HG03159 (cell line): ENCODE data around the gene KCNA2.

ENCODE experiments used
- ATAC-seq: cut with Tn5 transposase; IDR thresholded peaks from one replicate; pipeline ENCODE4 v1.9.1; 2021; ENCODE audit warnings: mild to moderate bottlenecking, moderate library complexity; ENCODE audit not compliant: unreplicated experiment

Gene KCNA2

DNA sequence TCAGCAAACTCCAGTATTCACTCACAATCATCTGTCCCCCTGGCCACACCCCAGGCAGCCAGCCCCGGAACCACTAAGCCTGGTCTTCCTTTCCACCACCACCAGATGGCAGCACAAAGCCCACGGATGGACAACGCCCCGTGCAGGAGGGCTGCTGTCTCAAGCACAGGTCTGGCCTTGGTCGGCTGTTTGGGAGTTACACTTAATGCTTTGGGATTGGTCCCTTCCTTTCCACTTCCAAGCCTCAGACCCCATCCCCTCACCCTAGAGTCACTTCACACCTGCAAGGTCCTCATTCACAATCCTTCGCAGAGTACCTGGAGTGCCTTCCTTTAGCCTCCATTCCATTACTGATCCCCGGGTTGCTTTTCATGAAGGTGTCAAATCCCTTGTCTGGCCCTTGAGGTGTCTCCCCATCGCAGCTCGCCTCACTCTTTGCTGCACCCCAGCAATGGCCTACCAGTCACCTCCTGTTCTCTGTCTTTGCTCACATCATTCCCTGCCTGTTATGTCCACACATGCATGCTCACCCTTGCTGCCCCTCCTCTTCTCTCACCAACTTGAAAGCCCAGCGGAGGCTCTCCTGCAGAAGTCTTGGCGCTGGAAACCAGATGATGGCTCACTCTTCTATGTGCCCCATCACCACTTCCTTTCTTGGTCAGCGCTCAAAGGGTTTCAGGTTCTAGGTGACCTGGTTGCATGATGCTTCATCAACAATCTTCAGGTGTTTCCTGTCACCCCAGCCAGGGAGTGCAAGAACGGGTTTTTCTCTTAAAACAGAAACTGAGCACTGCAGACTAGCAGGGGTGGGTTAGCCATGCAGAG lies 24.9 kb upstream of the KCNA2 start:
- ATAC-seq, result peak; percentile 48

DNA sequence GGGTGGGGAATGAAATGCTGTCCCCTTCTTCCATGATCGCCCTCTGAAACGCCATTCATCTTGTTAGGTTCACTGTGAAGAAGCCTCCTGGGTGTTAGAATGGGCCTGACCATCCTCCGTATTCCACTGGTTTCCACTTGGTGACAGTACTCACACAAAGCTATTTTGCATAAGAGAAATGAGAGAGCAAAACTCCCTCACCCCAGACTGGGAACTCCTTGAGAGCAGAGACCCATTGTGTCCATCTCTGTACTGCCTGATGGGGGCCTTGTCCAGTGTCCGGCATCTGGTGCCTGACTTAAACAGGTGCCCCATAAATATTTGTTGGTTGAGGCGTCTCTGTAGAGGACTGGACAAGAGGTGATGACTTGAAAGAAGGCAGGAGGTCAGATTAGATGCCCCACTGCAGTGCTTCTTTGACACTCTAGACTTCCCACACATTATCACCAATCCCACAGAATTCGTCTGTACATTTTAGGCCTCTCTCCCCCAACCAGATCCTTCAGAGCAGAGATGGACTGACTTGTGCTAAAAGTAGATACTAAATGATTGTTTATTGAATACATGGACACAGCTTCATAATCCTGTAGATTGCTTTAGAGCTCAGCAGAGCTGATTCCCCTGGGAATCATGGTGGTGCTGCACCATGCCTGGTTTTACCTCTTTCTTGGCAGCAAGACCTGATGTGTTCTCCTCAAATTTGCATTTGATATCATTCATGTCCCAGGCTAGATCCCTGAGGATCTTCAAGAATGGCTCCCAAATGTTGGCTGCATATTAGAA lies 22.4 kb upstream of the KCNA2 start:
- ATAC-seq, result no peak

DNA sequence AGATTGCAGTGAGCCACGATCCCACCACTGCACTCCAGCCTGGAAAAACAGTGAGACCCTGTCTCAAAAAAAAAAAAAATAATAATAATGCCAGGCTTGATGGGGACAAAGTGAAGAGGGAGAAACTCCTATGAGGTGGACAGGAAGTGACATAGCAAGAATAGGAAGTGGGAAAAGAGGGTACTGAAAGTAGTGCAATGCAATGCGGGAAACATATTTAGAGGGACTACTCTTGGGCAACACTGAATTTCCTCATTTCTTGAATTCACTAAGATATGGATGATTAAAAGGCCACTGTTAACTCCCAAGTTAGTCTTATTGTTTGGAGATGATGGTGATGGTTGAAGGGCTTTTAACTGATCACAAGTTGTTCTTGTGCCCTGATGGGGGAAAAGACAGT lies 21.6 kb upstream of the KCNA2 start:
- ATAC-seq, result no peak

DNA sequence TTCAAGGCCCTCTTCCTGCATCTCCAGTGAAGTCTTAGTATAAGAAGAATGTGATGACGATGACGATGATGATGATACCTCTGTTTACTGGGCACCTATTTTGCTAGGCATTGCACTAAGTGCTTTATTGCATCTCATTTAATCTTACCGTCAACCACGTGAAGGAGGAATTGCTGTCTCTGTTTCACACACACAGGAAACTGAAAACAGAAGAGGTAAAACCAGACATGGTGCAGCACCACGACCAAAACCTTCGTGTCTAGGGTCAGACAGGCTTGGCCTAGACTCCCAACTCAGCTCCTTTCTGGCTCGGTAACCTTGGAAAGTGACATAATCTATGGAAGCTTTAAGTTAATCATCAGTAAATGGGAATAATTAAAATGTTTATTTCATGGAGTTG lies 20.7 kb upstream of the KCNA2 start:
- no peak for ATAC-seq

DNA sequence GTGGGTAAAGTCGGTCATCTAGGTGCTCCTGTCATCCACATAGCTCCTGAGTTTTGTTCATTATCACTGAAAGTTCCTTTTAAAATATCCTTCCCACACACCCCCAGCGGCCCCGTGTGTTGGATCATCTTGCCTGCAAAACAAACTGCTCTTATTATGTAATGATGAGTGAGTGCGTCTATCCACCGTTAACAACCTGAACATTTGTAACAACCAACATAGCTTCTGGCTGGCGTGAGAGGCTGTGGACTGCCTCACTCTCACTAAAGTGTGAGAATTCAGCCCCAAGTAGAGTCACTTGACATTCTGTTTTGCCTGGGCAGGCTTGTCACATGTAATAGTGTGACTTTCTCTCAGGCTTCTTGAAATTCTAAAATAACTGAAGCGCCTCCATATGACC lies 14.5 kb upstream of the KCNA2 start:
- no peak for ATAC-seq

DNA sequence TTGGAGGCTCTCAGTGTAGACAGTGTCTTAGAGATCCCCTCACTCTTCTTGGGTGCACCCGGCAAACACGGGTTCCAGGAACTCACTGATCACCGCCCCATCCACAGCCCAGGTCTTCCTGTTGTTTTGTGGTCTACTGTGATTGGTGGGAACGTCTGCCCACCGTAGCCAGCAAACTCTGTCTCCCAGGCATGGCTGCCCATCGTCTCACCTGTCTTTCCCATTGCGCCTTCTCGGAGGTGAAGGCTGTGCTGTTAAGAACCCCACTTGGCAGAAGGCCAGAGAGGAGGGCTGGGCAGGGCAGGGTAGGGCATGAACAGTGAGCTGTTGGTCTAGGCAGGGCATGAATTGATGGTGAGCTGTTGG lies 14.1 kb upstream of the KCNA2 start:
- no peak for ATAC-seq

DNA sequence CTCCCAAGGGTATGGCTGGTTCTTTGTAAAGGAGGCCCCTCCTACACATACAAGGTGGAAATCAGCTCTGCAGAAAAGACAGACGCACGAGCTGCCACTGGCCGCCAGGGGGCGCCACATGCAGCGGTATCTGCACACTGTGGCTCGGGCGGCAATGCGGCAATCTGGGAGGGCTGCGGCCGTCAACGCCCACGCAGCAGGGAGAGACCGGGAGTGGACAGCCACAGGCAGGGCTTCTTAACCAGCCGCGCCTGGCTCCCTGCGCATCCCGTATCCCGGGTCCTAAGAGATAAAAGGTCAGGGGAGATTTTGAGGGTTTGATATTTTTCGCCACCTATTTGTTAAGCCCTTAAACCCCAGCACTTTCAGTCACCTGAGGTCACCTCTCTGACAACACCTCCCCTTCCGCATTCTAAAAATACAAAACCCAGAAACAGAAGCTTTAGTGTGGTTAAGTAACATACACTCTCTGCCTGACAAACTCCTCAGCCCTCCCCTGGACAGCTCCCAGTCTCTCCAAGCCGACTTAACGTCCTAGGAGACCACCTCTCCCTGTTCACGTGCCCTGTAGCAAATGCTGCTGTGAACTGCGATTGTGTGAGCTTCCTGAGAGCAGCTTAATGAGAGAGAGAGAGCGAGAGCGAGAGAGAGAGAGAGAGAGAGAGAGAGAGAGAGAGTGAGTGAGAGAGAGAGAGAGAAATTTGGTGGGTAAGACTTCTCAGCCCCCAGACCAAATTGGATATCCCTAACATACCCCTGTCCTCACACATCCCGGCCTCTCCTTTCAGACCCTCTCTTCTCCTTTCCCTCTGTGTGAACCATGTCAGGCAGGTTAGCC lies 13.5 kb upstream of the KCNA2 start:
- peak; percentile 76 for ATAC-seq

DNA sequence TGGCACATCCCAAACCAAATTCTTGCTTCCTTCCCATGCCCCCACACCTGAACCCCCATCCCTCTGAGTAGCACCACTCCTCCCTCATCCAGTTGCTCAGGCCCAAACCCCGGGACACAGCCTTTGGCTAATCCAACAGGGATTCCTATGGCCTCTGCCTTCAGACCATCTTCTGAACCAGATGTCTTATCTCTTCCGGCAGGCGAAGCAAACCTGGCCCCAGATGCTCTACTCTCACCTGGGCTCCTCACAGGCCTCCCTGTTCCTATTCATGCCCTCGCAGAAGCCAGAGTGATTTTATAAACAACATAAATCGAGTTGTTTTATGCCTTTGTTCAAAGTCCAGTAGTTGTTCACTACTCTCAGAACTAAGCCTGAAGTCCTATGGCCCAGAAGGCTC lies 12.5 kb upstream of the KCNA2 start:
- no peak for ATAC-seq

DNA sequence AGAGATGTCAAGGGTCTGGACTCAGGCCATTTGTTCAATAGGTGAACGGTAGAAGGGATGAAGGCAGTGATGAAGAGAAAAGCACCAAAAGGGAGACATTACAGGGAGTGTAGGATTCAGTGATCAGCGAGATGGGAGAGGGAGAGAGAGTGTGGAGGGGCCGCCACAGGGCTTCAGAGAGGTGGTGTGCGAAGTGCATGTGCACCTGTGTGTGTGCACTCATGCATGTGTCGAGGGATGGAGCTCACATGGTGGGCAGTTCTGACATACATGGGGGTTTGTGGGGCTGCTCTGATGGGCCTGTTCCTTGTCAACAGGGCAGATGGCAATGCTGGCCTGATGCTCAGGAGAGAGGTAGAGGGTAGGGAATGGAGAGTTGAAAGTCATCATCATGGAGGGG lies 11.4 kb upstream of the KCNA2 start:
- ATAC-seq, result no peak

DNA sequence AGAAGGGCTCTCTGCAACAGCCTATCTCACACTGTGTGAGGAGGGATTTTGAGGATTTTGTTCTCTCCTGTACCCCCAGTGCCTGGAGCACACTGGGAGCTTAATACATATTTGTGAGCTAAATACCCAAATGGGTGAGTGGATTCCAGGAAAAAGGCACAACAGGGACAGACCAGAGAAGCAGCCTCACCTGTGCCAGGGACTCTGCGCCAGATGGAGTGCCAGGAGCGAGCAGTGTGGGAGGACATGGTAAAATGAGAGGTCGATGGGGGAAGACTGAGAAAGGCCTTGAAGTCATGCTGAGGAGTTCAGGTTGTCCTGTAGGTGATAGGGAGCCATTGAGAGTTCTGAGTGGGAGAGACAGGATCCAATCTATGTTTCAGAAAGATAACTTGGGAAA lies 11.0 kb upstream of the KCNA2 start:
- ATAC-seq, result no peak

DNA sequence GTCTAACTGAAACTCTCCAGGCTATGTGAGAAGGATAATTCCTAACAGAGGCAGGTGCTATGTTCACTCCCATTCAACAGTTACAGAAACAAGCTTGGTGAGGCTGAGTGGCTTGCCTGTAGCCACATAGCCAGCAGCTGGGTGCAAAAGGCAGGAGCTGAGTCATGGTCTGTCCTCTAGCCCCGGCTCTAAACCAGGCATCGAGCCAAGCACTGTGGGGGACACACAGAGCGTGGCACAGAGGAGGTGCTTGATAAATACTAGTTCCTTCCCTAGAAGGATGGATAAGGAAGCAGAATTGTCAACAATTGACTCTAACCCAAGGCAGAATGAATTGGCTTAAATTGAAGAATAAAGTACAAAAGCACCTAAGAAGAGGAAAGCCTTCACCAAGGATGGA lies 10.4 kb upstream of the KCNA2 start:
- no peak for ATAC-seq

DNA sequence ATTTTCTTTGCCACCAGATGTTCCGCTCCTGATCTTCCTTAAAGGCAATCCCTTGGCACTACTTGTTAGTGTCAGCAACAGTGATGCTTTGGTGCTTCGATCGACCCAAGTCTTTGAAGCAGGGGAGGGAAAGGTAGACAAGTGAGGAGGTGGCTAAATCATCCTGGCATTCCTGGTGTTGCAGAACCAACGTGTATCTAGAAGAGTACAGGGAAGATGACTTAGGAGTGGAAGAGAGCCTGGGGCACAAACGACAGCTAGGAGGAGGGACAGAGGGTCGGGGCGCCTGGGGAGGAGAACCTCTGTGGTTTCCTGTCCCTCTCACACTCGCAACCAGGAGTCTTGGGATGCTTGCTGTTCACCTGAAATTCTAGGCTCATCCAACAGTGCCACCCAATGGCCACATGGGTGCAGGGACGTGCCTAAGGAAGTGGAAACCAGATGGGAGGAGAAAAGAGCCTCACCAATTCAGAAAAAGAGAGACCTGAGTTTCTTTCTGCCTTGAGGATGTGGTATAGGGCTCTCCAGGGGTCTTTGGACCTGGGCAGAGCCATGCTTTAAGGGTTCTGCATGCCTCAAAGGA lies 9.5 kb upstream of the KCNA2 start:
- ATAC-seq, result no peak

DNA sequence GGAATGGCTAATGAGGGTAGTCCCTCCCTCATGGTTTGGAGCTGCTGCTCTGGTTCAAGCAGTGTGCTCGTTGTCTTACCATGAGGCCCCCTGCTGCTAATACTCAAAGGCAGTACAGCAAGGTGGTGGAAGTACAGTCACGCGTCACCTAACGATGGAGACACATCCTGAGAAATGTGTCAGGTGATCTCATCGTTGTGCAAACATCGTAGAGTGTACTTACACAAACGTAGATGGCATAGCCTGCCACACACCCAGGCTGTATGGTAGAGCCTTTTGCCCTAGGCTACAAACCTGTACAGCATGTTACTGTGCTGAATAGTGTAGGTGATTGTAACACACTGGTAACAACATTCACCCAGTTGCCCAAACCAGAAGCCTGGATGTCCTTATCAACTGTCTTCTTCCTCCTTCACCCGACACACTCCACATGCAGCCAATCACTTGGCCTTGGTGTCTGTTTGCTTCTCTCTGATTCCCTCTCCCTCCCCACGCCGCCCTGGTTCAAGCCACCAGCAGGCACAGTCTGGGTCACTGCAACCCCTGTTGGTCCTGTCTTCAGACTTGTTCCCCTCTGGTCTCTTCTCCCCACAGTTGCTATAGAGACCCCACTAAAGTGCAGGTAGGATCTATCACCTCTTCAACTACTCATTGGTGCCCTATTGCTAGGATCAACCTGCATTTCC lies 6.0 kb upstream of the KCNA2 start:
- ATAC-seq, result no peak

DNA sequence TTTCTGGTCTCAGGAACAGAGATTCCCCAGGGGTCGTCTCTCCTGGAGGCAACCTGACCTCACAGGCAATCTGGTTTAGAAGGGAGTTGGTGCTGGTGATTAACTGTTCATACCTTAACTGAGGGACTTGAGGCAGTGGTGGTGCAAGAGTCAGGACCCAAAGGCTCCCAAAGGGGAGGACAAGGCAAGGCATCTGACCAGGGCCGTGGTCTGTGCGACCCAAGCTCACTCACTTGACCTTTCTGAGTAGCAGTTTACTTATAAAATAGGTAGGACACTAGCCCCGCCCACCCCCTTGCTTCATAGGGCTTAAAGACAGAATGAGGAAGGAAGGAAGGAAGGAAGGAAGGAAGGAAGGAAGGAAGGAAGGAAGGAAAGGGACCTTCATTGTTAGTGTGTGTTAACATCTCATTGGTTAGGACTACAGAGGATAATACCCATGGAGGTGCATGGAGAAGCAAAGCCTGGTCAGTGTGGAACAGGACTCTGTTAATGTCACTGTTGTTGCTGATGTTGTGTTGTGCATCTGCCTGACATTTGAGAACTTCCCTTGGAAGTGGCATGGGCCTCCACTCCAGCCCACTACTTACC lies 4.6 kb upstream of the KCNA2 start:
- ATAC-seq, result no peak

DNA sequence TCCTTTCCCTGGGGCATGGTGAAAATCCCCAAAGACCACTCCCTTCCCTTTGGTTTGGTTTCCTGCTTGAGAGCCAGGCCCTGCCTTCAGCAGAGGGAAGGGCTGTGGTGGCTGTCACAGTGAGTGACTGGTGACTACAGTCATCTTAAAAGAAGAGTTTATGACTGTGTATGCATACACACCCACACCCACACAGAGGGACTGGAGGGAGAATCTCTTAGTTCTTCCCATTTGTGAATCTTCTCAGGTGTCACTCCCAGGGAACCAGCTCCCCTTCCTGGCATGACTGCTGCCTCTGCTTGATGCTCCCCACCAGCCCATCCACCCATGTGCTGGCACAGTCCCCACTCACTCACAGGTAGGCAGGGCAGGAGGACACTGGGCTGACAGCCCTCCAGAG lies 3.9 kb upstream of the KCNA2 start:
- ATAC-seq, result no peak

DNA sequence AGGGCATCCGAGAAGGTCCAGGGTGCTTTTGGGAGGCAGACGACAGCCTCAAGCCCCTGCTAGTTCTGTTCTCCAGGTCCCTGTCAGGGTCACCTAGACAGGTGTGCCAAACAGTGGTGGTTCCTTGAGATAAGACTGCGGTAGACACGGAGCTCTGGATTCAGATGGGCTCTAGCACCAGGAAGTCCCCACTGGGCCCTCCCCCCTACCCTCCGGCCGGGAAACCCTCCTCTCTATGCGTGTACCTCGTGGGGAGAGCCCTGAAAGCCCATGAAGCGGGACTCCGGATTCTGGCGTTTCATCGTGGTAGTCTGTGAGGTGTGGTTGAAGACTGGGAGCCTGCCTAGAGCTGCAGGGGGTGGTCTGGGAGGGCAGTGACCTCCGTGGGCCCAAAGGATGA lies 2.1 kb upstream of the KCNA2 start:
- ATAC-seq, result no peak

DNA sequence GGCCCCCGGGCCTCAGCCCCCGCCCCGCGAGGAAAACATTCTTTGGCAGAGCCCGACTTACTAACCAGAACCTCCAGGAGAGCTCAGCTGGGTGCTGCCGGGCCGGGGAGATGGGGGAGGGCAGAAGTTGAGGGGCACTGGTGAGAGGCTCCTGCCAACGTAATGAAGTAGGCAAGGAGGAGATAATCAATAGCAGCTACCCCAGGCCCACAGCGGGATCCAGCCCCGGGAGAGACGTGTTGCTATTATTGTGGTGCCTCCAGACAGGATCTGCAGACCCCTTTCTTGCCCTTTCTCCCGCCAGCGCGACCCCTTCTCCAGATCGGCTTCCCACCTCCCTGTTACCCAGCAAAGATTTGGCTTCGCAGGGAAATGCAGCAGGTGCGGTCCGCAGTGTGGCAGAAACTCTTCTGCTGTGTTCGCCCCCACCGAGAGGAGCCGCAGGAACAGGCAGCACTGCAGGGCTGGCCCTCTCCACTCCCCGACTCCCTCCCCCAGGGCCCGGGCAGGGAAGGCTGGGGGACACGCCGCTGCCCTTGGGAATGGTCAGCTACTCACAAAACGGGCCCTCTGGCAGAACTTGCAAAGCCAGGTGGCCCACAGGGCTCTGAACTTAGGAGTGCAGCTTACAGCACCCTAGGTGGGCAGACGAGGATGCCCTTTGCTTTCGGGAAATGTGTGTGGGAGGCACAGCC lies 1.5 kb upstream of the KCNA2 start:
- no peak for ATAC-seq

DNA sequence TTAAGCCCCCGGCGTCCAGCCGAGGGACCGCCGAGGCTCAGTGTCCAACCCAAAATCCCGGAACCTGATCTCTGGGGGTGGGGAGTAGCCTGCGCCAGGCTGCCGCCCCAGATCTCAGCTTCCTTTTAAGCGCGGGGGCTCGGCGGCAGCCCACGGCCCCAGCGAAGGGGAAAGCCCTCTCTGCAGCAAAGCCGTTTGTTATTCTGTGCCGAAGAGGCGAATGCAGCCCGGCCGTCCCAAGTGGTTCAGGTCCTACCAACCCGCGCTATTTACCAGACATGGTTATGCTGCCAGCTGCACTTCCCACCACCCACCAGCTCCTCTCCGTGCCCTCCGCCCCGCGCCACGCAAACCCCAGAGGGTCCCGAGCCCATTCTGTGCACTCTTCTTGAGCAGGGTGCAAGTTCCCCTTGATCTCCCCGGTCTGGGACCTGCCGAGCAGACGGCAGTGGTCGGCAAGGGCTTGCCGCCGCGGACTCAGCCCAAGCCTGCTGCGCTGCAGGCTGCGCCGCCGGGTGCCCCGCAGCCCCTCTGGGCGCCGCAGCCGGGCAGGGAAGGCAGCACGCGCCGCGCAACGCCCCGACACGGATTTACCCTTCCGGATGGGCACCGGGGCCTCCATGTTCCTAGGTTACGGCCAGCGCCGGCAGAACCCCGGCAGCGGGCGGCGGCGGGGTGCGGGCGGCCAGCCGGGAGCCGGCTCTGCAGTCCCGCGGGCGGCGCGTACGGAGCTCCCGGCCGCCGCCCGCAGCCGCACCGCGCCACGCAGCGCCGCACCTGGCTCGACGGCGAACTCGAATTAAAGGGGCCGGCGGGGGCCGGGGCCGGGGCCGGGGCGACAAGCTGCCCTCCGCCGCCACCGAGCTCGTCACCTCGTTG lies 738 bp upstream of the KCNA2 start:
- no peak for ATAC-seq

DNA sequence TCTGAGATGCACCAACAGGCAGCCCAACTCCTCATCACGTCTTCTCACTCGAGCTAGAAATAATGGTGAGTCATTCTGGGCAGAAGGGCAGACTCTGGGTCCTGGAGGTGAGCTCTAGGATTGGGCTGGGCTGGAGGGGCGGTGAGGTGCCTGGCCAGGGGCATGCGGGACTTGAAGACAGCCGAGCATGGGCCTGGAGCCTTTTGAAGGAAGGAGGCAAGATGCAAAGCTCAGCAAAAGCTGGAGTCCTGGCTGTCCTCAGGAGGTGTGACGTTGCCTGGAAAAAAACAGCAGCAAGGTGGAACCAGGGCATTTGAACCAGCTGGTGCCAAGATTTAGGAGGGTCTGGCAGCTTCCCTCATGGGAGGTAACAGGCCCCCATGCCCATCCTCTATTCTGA lies 712 bp downstream of the KCNA2 start:
- no peak for ATAC-seq
